ENCODE data around the gene FBXO15. TPM values are rescaled to one million over a fixed set of nuclear protein-coding genes. Genes with fewer than 3 reads are reported as not detected.
A peak's percentile ranks its signal among the peaks of the same experiment; 100 is the strongest.

FBXO15 gene
- total and polyA plus RNA-seq, 2 donors (not counting 1 experiment from before 2014, with no cell fraction given), result 0.77 to 0.83 TPM

DNA sequence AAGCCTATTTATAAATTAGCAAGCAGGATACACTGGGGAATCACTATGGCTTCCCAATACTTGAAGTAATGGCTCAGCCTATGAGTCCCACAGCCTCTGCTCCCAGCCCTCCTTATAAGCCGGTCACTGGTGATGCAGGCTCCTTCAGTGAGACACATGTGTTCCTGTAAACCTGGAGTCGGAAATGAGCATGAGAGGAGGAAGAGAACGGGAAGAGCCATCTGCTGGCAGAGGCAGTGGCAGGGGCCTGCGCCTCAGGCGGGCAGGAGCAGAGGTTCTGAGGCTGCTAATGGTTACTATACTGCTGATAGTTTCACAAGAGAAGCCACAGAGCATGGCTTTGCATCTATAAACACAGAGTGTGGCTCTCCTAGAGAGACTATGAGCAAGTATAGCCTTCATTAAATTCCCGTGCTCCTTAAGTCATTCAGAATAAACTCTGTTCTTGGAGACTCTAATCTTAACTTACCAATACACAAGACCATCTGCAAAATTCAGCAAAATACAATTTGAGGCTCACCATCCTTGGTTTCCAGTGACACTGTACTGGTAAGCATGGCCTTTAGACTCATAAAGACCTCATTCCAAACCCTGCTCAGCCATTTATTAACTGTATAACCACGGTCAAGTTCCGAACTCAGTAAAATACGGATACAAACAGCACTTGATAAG is 63.3 kb downstream of the FBXO15 start:
- H3K9me3 ChIP-seq (ENCODE audit: control insufficient read depth, insufficient read depth, low read depth, low read length), result no peaks in the 10 kb centered on the region
- DNase-seq (ENCODE audit: low read depth in 2 of 2), result no peak
- H4K20me1 ChIP-seq (ENCODE audit: control insufficient read depth, extremely low read depth, insufficient read depth, low read length), result no peaks in the 10 kb centered on the region
- H3K9ac ChIP-seq (ENCODE audit: insufficient read depth, low read length), result no peak overlapping the region
- H3K27me3 ChIP-seq (ENCODE audit: control insufficient read depth, insufficient read depth, low read length), result no peaks in the 10 kb centered on the region
- no peaks in the 10 kb centered on the region for H3K79me2 ChIP-seq (ENCODE audit: control insufficient read depth, insufficient read depth, low read length)
- H3K27ac ChIP-seq (ENCODE audit: insufficient read depth, low read length), result no peak overlapping the region
- no peaks in the 10 kb centered on the region for H3K4me1 ChIP-seq (ENCODE audit: control insufficient read depth, extremely low read depth, insufficient read depth, low read length)
- no peak for TF ChIP-seq EZH2 (IDR thresholded peaks at IDR 0.05; ENCODE audit: low read length, missing control alignments)
- TF ChIP-seq, protein P1, sequence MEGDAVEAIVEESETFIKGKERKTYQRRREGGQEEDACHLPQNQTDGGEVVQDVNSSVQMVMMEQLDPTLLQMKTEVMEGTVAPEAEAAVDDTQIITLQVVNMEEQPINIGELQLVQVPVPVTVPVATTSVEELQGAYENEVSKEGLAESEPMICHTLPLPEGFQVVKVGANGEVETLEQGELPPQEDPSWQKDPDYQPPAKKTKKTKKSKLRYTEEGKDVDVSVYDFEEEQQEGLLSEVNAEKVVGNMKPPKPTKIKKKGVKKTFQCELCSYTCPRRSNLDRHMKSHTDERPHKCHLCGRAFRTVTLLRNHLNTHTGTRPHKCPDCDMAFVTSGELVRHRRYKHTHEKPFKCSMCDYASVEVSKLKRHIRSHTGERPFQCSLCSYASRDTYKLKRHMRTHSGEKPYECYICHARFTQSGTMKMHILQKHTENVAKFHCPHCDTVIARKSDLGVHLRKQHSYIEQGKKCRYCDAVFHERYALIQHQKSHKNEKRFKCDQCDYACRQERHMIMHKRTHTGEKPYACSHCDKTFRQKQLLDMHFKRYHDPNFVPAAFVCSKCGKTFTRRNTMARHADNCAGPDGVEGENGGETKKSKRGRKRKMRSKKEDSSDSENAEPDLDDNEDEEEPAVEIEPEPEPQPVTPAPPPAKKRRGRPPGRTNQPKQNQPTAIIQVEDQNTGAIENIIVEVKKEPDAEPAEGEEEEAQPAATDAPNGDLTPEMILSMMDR (conservative IDR thresholded peaks at IDR 0.05 in 1 of 2, IDR thresholded peaks at IDR 0.05 in 1 of 2; ENCODE audit: low read depth in 1 of 2, low read length in 2 of 2), result no peak
- H3K4me3 ChIP-seq (replicated peaks in 1 of 4; ENCODE audit: control extremely low read depth in 1 of 4, insufficient read depth in 1 of 4, low read depth in 3 of 4, low read length in 4 of 4), result no peak overlapping the region
- no peaks in the 10 kb centered on the region for H3K36me3 ChIP-seq (ENCODE audit: control insufficient read depth, insufficient read depth, low read length)
- H2AFZ ChIP-seq (ENCODE audit: low read length), result no peak overlapping the region
- H3K4me2 ChIP-seq (ENCODE audit: extremely low read depth, insufficient read depth, low read length), result no peak overlapping the region

DNA sequence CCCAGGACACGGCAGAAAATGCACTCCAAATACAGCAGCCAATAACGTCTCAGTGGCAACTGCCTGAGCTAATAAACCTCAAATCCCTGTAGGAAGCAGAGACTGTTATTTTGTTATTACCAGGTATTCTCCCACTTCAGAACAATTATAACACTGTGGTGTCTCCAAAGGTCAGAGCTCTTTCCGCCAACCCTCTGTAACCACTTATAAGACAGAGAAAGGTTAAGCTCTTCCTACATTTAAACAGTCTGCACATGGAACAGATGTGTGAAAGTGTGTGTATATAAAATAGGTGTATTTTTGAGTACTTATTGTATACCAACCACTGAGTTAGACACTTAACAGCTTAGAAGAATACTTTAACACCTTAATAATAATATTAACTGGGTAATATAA is 64.1 kb downstream of the FBXO15 start:
- H3K9me3 ChIP-seq (ENCODE audit: control insufficient read depth, insufficient read depth, low read depth, low read length), result no peaks in the 10 kb centered on the region
- H3K4me2 ChIP-seq (ENCODE audit: extremely low read depth, insufficient read depth, low read length), result no peak overlapping the region
- no peak overlapping the region for H3K9ac ChIP-seq (ENCODE audit: insufficient read depth, low read length)
- H3K27ac ChIP-seq (ENCODE audit: insufficient read depth, low read length), result no peak overlapping the region
- H2AFZ ChIP-seq (ENCODE audit: low read length), result peak overlapping the region; percentile 84
- no peaks in the 10 kb centered on the region for H3K36me3 ChIP-seq (ENCODE audit: control insufficient read depth, insufficient read depth, low read length)
- no peak overlapping the region for H3K4me3 ChIP-seq (replicated peaks in 1 of 4; ENCODE audit: control extremely low read depth in 1 of 4, insufficient read depth in 1 of 4, low read depth in 3 of 4, low read length in 4 of 4)
- no peaks in the 10 kb centered on the region for H4K20me1 ChIP-seq (ENCODE audit: control insufficient read depth, extremely low read depth, insufficient read depth, low read length)
- no peaks in the 10 kb centered on the region for H3K79me2 ChIP-seq (ENCODE audit: control insufficient read depth, insufficient read depth, low read length)
- no peaks in the 10 kb centered on the region for H3K27me3 ChIP-seq (ENCODE audit: control insufficient read depth, insufficient read depth, low read length)
- no peak for TF ChIP-seq EZH2 (IDR thresholded peaks at IDR 0.05; ENCODE audit: low read length, missing control alignments)
- TF ChIP-seq, protein P1 (conservative IDR thresholded peaks at IDR 0.05 in 1 of 2, IDR thresholded peaks at IDR 0.05 in 1 of 2; ENCODE audit: low read depth in 1 of 2, low read length in 2 of 2), result no peak
- no peaks in the 10 kb centered on the region for H3K4me1 ChIP-seq (ENCODE audit: control insufficient read depth, extremely low read depth, insufficient read depth, low read length)
- no peak for DNase-seq (ENCODE audit: low read depth in 2 of 2)

GRCh38 chr18:74082742-74083556 is 64.7 kb downstream of the FBXO15 start:
- no peak overlapping the region for H3K4me2 ChIP-seq (ENCODE audit: extremely low read depth, insufficient read depth, low read length)
- no peak overlapping the region for H3K27ac ChIP-seq (ENCODE audit: insufficient read depth, low read length)
- no peak overlapping the region for H3K4me3 ChIP-seq (replicated peaks in 1 of 4; ENCODE audit: control extremely low read depth in 1 of 4, insufficient read depth in 1 of 4, low read depth in 3 of 4, low read length in 4 of 4)
- H3K9me3 ChIP-seq (ENCODE audit: control insufficient read depth, insufficient read depth, low read depth, low read length), result no peaks in the 10 kb centered on the region
- peak overlapping the region; percentile 84 for H2AFZ ChIP-seq (ENCODE audit: low read length)
- H3K36me3 ChIP-seq (ENCODE audit: control insufficient read depth, insufficient read depth, low read length), result no peaks in the 10 kb centered on the region
- H3K79me2 ChIP-seq (ENCODE audit: control insufficient read depth, insufficient read depth, low read length), result no peaks in the 10 kb centered on the region
- H3K9ac ChIP-seq (ENCODE audit: insufficient read depth, low read length), result no peak overlapping the region
- no peaks in the 10 kb centered on the region for H3K27me3 ChIP-seq (ENCODE audit: control insufficient read depth, insufficient read depth, low read length)
- TF ChIP-seq EZH2 (IDR thresholded peaks at IDR 0.05; ENCODE audit: low read length, missing control alignments), result no peak
- TF ChIP-seq, protein P1 (conservative IDR thresholded peaks at IDR 0.05 in 1 of 2, IDR thresholded peaks at IDR 0.05 in 1 of 2; ENCODE audit: low read depth in 1 of 2, low read length in 2 of 2), result no peak
- no peaks in the 10 kb centered on the region for H4K20me1 ChIP-seq (ENCODE audit: control insufficient read depth, extremely low read depth, insufficient read depth, low read length)
- no peaks in the 10 kb centered on the region for H3K4me1 ChIP-seq (ENCODE audit: control insufficient read depth, extremely low read depth, insufficient read depth, low read length)
- no peak for DNase-seq (ENCODE audit: low read depth in 2 of 2)

All from fibroblast of lung (primary cell).